Skeletal muscle satellite cell (primary cell): Measurements from ENCODE around the gene DRC7.

Source experiments
- H3K27me3 ChIP-seq: 2 replicates; pipeline ENCODE4 v1.7.0; 2013; ENCODE audit warnings: low read length; ENCODE audit not compliant: control insufficient read depth, insufficient read depth
- H3K36me3 ChIP-seq: 2 replicates; pipeline ENCODE4 v1.7.0; 2013; ENCODE audit warnings: mild to moderate bottlenecking, control low read depth, low read length; ENCODE audit not compliant: insufficient read depth
- H3K4me1 ChIP-seq: 2 replicates; pipeline ENCODE4 v1.7.0; 2013; ENCODE audit warnings: low read length; ENCODE audit not compliant: control insufficient read depth, insufficient read depth
- H3K4me2 ChIP-seq: 2 replicates; pipeline ENCODE4 v1.7.0; 2013; ENCODE audit warnings: mild to moderate bottlenecking, low read length
- H3K4me3 ChIP-seq: 2 replicates; pipeline ENCODE4 v1.7.0; 2013; ENCODE audit warnings: low read length
- H3K9ac ChIP-seq: 2 replicates; pipeline ENCODE4 v1.7.0; 2013; ENCODE audit warnings: mild to moderate bottlenecking, low read depth, low read length, moderate library complexity
- H3K9me3 ChIP-seq: replicated peaks from 2 replicates; pipeline ENCODE4 v1.7.0; 2013; ENCODE audit warnings: mild to moderate bottlenecking, control low read depth, low read length

The DRC7 gene

DNA sequence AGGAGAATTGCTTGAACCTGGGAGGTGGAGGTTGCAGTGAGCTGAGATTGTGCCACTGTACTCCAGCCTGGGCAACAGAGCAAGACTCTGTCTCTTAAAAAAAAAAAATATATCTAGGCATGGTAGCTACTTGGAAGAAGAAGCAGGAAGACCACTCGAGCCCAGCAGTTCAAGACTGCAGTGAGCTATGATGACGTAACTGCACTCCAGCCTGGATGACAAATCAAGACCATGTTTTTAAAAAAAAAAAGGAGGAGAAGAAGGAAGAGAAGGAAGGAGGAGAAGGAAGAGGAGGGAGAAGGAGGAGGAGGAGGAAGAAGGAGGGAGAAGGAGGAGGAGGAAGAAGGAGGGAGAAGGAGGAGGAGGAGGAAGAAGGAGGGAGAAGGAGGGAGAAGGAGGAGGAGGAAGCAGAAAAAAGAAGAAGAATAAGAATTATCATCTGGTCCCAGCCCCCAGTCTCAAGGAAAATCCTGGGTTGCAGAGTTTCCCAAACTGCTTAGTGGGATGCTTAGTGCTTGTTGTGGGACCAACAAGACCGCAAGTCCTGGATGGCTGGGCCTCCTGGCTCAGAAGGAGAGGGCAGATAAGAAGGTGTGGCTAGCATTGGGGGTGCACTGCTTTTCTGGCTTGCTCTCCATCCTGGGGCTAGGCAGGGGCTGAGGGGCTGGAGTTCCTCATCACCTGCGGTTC lies 3.7 kb upstream of the DRC7 start:
- Histone ChIP-seq H3K9ac (no peak overlapping the region), H3K36me3 (no peaks in the 10 kb centered on the region), H3K4me2 (no peak overlapping the region), H3K27me3 (peaks cover 77% of the 10 kb centered on the region), H3K4me3 (no peak overlapping the region), H3K4me1 (no peaks in the 10 kb centered on the region), H3K9me3 (no peaks in the 10 kb centered on the region)

DNA sequence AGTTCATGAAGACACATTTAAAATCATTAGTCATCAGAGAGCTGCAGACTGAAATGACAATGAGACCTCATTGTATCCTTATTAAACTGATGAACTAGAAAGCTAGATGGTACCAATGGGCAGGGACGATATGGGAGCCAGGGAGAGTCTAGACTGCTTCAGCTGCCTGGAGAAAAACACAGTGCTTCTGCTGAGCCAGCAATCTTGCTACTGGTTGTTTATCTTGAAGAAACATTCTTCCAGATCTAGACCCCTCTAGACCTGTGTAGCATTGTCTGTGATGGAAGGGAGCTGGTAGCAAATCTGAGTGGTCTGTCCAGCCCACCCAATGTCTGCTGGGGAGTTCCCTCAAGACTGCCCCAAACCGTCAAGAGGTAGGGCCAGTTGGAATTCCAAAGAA lies 2.0 kb upstream of the DRC7 start:
- Histone ChIP-seq H3K4me1 (no peaks in the 10 kb centered on the region), H3K9ac (no peak overlapping the region), H3K27me3 (peaks cover 73% of the 10 kb centered on the region), H3K4me2 (no peak overlapping the region), H3K9me3 (no peaks in the 10 kb centered on the region), H3K36me3 (no peaks in the 10 kb centered on the region), H3K4me3 (no peak overlapping the region)

DNA sequence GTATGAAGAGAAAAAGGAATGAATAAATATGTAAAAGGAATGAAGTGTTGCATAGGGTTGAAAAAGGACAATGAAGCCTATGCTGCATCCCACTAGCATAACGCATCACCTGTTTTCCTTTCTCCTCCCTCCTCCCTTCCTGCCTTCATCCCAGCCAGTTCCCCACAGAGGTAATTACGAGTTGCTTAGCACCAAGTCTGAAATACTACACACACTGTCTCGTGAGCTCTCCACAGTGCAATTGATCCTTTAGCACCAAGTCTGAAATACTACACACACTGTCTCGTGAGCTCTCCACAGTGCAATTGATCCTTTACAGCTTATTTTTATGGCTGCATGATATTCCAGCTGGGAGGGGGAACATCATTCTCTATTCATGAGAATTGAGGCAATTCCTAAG lies 1.1 kb upstream of the DRC7 start:
- H3K4me2 ChIP-seq: no peak overlapping the region
- H3K4me1 ChIP-seq: no peaks in the 10 kb centered on the region
- H3K9me3 ChIP-seq: no peaks in the 10 kb centered on the region
- H3K27me3 ChIP-seq: peaks cover 64% of the 10 kb centered on the region
- H3K9ac ChIP-seq: no peak overlapping the region
- no peaks in the 10 kb centered on the region for H3K36me3 ChIP-seq
- H3K4me3 ChIP-seq: no peak overlapping the region

DNA sequence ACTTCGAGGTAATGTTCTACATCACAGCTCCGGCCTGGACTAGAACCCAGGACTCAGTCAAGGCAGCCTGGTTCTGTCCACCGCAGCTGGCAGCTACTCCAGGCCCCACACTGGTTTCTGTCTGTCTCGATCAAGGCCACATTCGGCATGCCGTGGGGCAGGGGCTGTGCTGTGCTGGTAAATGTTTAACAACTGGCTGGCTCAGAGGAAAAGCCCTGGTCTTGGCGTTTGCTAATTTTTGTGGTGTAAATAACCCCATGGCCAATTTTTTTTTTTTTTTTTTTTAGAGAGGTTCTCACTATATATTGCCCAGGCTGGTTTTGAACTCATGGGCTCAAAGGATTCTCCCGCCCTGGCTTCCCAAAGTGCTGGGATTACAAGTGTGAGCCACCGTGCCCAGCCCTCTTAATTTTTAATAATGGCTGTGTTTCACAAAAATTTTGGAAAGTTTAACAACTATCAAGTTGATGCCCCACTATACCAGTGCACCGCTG lies 328 bp upstream of the DRC7 start:
- H3K4me1 ChIP-seq: no peaks in the 10 kb centered on the region
- no peak overlapping the region for H3K9ac ChIP-seq
- H3K9me3 ChIP-seq: no peaks in the 10 kb centered on the region
- H3K27me3 ChIP-seq: peaks cover 59% of the 10 kb centered on the region
- H3K4me2 ChIP-seq: no peak overlapping the region
- H3K36me3 ChIP-seq: no peaks in the 10 kb centered on the region
- H3K4me3 ChIP-seq: no peak overlapping the region

DNA sequence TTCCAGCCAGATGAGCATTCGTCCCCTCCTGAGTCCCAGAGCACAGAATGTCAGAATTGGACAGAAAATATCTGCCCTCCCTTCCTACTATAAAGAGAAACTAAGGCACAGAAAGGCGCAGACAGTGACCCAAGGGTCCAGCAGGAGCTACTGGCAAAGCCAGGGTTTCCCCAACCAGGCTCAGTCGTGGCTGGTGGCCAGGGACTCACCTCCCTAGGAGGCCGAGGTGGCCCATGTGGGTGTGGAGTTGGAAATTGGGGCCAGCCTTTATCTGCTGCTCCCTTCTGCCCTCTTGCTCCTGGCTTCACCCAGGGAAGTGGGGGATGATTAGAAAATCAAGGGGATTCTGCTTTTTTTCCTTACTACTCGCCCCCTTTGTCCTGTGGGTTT lies 1.1 kb downstream of the DRC7 start:
- H3K36me3 ChIP-seq: no peaks in the 10 kb centered on the region
- H3K27me3 ChIP-seq: peaks cover 50% of the 10 kb centered on the region
- H3K4me1 ChIP-seq: no peaks in the 10 kb centered on the region
- H3K4me2 ChIP-seq: no peak overlapping the region
- no peaks in the 10 kb centered on the region for H3K9me3 ChIP-seq
- H3K4me3 ChIP-seq: no peak overlapping the region
- H3K9ac ChIP-seq: no peak overlapping the region

DNA sequence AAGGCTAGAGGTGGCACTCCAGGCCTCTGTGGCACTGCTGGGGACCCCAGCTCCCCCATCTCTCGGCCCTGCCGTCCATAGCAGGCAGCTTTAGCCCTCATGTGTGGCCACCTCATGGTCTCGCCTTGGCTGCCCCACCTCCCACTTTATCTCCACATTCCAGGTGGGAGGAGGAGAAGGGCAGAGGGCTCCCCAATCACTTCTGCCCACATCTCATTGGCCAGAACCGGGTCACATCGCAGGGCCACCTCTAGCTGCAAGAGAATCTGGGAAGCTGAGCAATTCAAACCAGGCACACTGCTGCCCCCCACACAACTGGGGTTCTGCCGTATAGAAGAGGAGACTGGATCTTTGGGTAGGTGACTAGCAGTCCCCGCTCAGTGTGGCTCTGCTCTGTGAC lies 1.6 kb downstream of the DRC7 start:
- H3K9me3 ChIP-seq: no peaks in the 10 kb centered on the region
- no peak overlapping the region for H3K4me3 ChIP-seq
- no peaks in the 10 kb centered on the region for H3K4me1 ChIP-seq
- peaks cover 50% of the 10 kb centered on the region for H3K27me3 ChIP-seq
- H3K36me3 ChIP-seq: no peaks in the 10 kb centered on the region
- H3K9ac ChIP-seq: no peak overlapping the region
- no peak overlapping the region for H3K4me2 ChIP-seq

DNA sequence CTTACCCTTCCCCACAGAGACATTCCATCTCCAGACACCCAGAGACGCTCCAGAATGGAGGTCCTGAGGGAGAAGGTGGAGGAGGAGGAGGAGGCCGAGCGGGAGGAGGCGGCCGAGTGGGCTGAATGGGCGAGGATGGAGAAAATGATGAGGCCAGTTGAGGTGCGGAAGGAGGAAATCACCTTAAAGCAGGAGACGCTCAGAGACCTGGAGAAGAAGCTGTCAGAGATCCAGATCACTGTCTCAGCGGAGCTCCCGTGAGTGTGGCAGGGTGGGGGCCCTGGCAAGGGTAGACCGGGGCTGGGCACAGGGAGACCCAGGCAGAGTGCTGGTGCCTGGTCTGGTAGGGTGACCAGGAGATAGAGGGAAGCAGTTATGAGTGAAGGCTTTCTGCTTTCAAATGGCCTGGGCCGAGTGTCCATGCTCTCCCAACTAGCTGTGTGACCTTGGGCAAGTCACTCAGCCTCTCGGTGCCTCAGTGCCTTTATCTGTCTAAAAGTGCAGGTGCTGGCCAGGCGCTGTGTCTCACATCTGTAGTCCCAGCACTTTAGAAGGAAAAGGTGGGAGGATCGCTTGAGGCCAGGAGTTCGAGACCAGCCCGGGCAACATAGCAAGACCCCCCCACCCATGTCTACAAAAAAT lies 3.4 kb downstream of the DRC7 start:
- no peak overlapping the region for H3K9ac ChIP-seq
- no peaks in the 10 kb centered on the region for H3K4me1 ChIP-seq
- no peaks in the 10 kb centered on the region for H3K9me3 ChIP-seq
- H3K36me3 ChIP-seq: no peaks in the 10 kb centered on the region
- no peak overlapping the region for H3K4me3 ChIP-seq
- H3K27me3 ChIP-seq: peaks cover 41% of the 10 kb centered on the region
- no peak overlapping the region for H3K4me2 ChIP-seq

DNA sequence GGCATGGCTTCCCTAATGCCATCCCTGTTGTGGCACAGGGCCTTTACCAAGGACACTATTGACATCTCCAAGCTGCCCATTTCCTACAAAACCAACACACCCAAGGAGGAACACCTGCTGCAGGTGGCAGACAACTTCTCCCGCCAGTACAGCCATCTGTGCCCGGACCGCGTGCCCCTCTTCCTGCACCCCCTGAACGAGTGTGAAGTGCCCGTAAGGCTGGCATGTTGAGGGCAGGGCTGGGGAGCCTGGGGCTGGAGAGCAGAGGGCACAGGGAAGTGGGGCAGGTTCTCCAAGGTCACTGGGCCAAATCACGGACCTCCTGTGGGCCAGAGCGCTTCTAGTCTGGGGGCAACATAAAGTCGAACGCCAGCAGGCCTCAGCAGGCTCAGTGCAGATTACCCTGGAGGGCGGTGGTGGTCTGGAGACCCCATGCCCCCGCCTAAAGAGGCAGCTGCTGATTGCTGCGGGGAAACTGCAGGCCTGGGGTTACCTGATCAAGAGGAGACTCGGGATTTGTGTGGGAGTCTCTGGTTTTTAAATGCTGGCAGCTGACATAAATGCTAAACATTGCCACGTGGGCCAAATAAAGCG lies 4.3 kb downstream of the DRC7 start:
- Histone ChIP-seq H3K36me3 (no peaks in the 10 kb centered on the region), H3K9me3 (no peaks in the 10 kb centered on the region), H3K4me3 (no peak overlapping the region), H3K4me2 (no peak overlapping the region), H3K9ac (no peak overlapping the region), H3K4me1 (no peaks in the 10 kb centered on the region), H3K27me3 (peaks cover 35% of the 10 kb centered on the region)

DNA sequence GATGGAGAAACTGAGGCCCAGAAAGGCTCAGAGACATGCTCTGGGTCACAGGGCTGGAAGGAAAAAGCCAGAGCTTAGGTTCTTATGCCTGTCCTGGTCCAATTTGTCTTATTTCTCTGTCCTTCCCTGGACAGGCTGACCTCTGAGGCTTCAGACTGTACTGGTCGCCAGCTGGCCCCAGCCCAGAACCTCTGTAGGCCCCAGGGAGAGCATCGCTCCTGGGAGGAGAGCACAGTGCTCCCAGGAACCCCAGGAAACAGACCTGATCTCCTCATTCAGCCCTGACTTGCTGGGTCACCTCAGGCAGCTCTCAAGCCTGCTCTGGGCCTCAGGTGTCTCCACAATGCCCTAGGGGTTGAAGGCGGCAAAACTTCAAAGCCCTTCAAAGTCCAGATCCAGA lies 4.9 kb downstream of the DRC7 start:
- Histone ChIP-seq H3K9me3 (no peaks in the 10 kb centered on the region), H3K36me3 (no peaks in the 10 kb centered on the region), H3K9ac (no peak overlapping the region), H3K27me3 (peaks cover 37% of the 10 kb centered on the region), H3K4me1 (no peaks in the 10 kb centered on the region), H3K4me3 (no peak overlapping the region), H3K4me2 (no peak overlapping the region)

DNA sequence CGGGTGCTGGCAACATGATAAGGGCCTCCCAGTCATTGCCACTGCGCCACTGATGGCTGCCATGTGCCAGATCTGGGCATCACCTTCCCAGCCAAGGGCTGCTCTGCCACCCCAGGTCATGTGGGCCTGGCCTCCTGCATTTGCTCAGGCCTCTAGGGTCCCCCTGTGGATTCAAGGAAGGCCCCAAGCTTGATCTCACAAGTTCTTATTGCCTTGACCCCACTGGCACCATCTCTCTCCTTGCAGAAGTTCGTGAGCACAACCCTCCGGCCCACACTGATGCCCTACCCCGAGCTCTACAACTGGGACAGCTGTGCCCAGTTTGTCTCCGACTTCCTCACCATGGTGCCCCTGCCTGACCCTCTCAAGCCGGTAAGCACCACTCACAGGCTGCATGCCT lies 5.3 kb downstream of the DRC7 start:
- H3K4me1 ChIP-seq: no peaks in the 10 kb centered on the region
- H3K4me2 ChIP-seq: no peak overlapping the region
- no peaks in the 10 kb centered on the region for H3K9me3 ChIP-seq
- H3K4me3 ChIP-seq: no peak overlapping the region
- H3K36me3 ChIP-seq: no peaks in the 10 kb centered on the region
- H3K27me3 ChIP-seq: peaks cover 41% of the 10 kb centered on the region
- H3K9ac ChIP-seq: no peak overlapping the region

DNA sequence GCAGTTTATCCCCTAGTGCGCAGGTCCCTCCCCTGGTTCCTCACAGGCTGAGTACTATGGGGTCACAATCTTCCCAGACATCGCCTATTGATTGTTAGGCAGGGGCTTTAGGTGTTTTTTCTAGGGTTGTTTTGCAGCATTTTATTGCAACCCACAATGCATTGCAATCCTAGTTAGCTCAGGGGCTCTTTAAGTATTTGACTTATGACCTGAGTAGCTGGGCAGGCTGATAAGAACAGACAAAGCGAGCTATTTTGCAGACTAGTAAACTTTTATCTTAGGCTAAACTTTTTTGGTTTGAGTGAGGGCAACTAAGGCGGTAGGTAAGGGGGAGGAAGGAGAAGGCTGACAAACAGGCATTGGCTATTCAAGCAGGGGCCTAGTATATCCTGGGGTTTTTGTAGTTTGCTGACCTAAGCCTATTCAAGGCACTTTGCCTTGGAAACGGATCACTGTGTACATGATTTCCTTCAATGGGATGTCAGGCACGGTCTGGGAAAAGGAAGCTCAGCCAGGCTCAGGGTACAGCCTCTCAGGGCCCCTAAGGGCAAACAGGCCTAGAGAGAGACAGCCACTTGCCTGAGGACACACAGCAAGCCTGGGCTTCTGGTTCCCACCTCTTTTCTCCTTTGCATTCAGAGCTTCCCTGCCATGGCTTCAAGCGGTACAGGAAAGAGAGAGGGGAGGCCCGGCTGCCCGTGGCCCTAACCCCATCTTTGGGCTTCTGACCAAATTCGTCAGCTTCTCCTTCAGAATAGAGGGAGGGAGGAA lies 6.4 kb downstream of the DRC7 start:
- Histone ChIP-seq H3K36me3 (no peaks in the 10 kb centered on the region), H3K4me2 (no peak overlapping the region), H3K27me3 (peaks cover 37% of the 10 kb centered on the region), H3K4me1 (no peaks in the 10 kb centered on the region), H3K9me3 (no peaks in the 10 kb centered on the region), H3K9ac (no peak overlapping the region), H3K4me3 (no peak overlapping the region)
